K562 (cell line): ENCODE measurements around the gene STXBP6. TPM values are rescaled to one million over a fixed set of nuclear protein-coding genes. Genes with fewer than 3 reads are reported as not detected.

Experiments used
- ATAC-seq: fragments of 200-7000 bp; cut with Tn5 transposase; 3 replicates; pipeline ENCODE4 v1.9.1; 2020; ENCODE audit warnings: moderate library complexity
- BruUV-seq: library from RNA; stranded (reverse); fragments of 400-500 nt; replicated peaks from 2 replicates; lab custom pipeline; 2021; lab: Mats Ljungman, UMichigan
- CTCF ChIA-PET: fragments of 300-600 bp; formaldehyde crosslinking; extraction: SDS; loops from one replicate; lab custom pipeline; 2021; ENCODE audit warnings: low intra/inter-chr PET ratio; lab: Yijun Ruan, JAX
- POLR2A ChIA-PET: fragments of 300-600, 350-650 bp; sonication (Branson Sonifier 250); formaldehyde crosslinking; extraction: SDS; loops from one replicate; lab custom pipeline; 2021; ENCODE audit warnings: antibody characterized with exemption, inconsistent platforms; lab: Yijun Ruan, JAX
- DNase-seq, 4 experiments: peaks; one replicate each; pipeline versions ENCODE4 v3.0.0 to v3.0.0-alpha.2; 2011 to 2018; ENCODE audit warnings: low spot score in 3 of 4, mixed read lengths in 3 of 4; ENCODE audit errors: extremely low read depth in 1 of 4
- FAIRE-seq: peaks from 2 replicates; lab custom pipeline; 2011; peaks lifted over from hg19 to GRCh38; lab: Jason Lieb, UNC
- H2AFZ ChIP-seq: 2 replicates; pipeline ENCODE4 v1.6.0; 2011; ENCODE audit warnings: low read depth, low read length, control low read depth, inconsistent platforms
- H3K27ac ChIP-seq: fragments of 200-600 bp; 3 replicates; pipeline ENCODE4 v1.8.0; 2011; ENCODE audit warnings: low read depth, mild to moderate bottlenecking, control low read depth, inconsistent platforms, low read length, moderate library complexity, mixed read lengths; ENCODE audit errors: extremely low read depth
- H3K27me3 ChIP-seq, 2 experiments: fragments of 300-600 bp in 1 of 2; 2 replicates in 1 of 2; 3 replicates in 1 of 2; pipeline versions ENCODE4 v1.6.0 to v1.8.0; 2011; ENCODE audit warnings: inconsistent platforms in 2 of 2, low read length in 2 of 2, mild to moderate bottlenecking in 1 of 2, mixed read lengths in 1 of 2, moderate library complexity in 1 of 2; ENCODE audit not compliant: control insufficient read depth in 2 of 2, insufficient read depth in 2 of 2
- H3K36me3 ChIP-seq: fragments of 300-600 bp; 3 replicates; pipeline ENCODE4 v1.8.0; 2011; ENCODE audit warnings: mild to moderate bottlenecking, low read length, inconsistent platforms; ENCODE audit not compliant: control insufficient read depth, insufficient read depth
- H3K4me1 ChIP-seq, 2 experiments: fragments of 200-600 bp in 1 of 2; replicated peaks in 1 of 2; 2 replicates in 1 of 2; 3 replicates in 1 of 2; pipeline versions ENCODE4 v1.5.1 to v1.8.0; 2011; ENCODE audit warnings: inconsistent platforms in 2 of 2, low read length in 2 of 2, mild to moderate bottlenecking in 1 of 2, mixed read lengths in 1 of 2, moderate library complexity in 1 of 2; ENCODE audit not compliant: control insufficient read depth in 2 of 2, insufficient read depth in 2 of 2
- H3K4me2 ChIP-seq: 2 replicates; pipeline ENCODE4 v1.6.1; 2011; ENCODE audit warnings: low read length, control low read depth, inconsistent platforms, mixed read lengths; ENCODE audit not compliant: insufficient read depth
- H3K4me3 ChIP-seq: fragments of 200-600 bp; sonication (generic), shearing (Covaris generic); 2 replicates; pipeline ENCODE4 v1.5.1; 2016; ENCODE audit warnings: control low read depth, inconsistent platforms
- H3K79me2 ChIP-seq: fragments of 200-600 bp; 3 replicates; pipeline ENCODE4 v1.8.0; 2011; ENCODE audit warnings: low read length, inconsistent platforms; ENCODE audit not compliant: control insufficient read depth, insufficient read depth
- H3K9ac ChIP-seq, 2 experiments: 2 replicates each; pipeline versions ENCODE4 v1.6.0 to v1.6.1; 2011; ENCODE audit warnings: low read depth in 2 of 2, low read length in 2 of 2, control low read depth in 1 of 2, inconsistent platforms in 1 of 2, mild to moderate bottlenecking in 1 of 2, mixed read lengths in 1 of 2; ENCODE audit not compliant: insufficient read depth in 1 of 2
- H3K9me1 ChIP-seq: one replicate; pipeline ENCODE4 v1.6.0; 2011; ENCODE audit warnings: inconsistent platforms, mild to moderate bottlenecking, low read length, moderate library complexity; ENCODE audit not compliant: control insufficient read depth, insufficient read depth
- H3K9me3 ChIP-seq: replicated peaks from 2 replicates; pipeline ENCODE4 v1.5.1; 2011; ENCODE audit warnings: low read depth, low read length, inconsistent platforms; ENCODE audit not compliant: control insufficient read depth, insufficient read depth
- H4K20me1 ChIP-seq: replicated peaks from 2 replicates; pipeline ENCODE4 v1.6.1; 2011; ENCODE audit warnings: low read length, inconsistent platforms, mixed read lengths; ENCODE audit not compliant: control insufficient read depth, insufficient read depth
- BHLHE40 ChIP-seq: IDR thresholded peaks from 2 replicates; pipeline ENCODE4 v1.6.1; 2011; ENCODE audit warnings: low read length, improper control_type of control experiment
- CBX1 ChIP-seq: sonication (generic); IDR thresholded peaks from 2 replicates; pipeline ENCODE4 v1.6.1; 2016; ENCODE audit warnings: antibody characterized with exemption, low read depth, mild to moderate bottlenecking
- CCAR2 ChIP-seq: fragments of 200-400 bp; formaldehyde crosslinking; IDR thresholded peaks from 2 replicates; pipeline ENCODE4 v1.6.1; 2017; ENCODE audit warnings: mild to moderate bottlenecking, low read depth, low read length
- CEBPB ChIP-seq: fragments of 450-650 bp; IDR thresholded peaks from 2 replicates; pipeline ENCODE4 v1.6.1; 2016; ENCODE audit warnings: missing genetic modification characterization, missing compliant biosample characterization
- HMG20A ChIP-seq: fragments of 450-650 bp; formaldehyde crosslinking; conservative IDR thresholded peaks from 2 replicates; pipeline ENCODE4 v1.4.0; 2020; ENCODE audit warnings: mild to moderate bottlenecking, mixed read lengths
- JUN ChIP-seq, 2 experiments: sonication (generic) in 1 of 2; formaldehyde crosslinking in 1 of 2; IDR thresholded peaks; 2 replicates each; pipeline versions ENCODE4 v1.6.1 to v1.8.0; 2012 to 2022; ENCODE audit warnings: borderline replicate concordance in 2 of 2, mild to moderate bottlenecking in 2 of 2, improper control_type of control experiment in 1 of 2, low read depth in 1 of 2, low read length in 1 of 2, missing genetic modification reagents in 1 of 2
- LARP7 ChIP-seq: fragments of 450-650 bp; IDR thresholded peaks from 2 replicates; pipeline ENCODE4 v1.6.1; 2016
- NR2C1 ChIP-seq, 2 experiments: fragments of 450-650 bp; IDR thresholded peaks; 2 replicates each; pipeline ENCODE4 v1.6.1; 2017; ENCODE audit warnings: mild to moderate bottlenecking in 2 of 2, antibody characterized with exemption in 1 of 2, inconsistent platforms in 1 of 2, missing compliant biosample characterization in 1 of 2, missing genetic modification characterization in 1 of 2
- TAF7 ChIP-seq: fragments of 450-650 bp; IDR thresholded peaks from 2 replicates; pipeline ENCODE4 v1.6.1; 2016; ENCODE audit warnings: missing genetic modification characterization, missing compliant biosample characterization
- ZHX1 ChIP-seq: fragments of 150-350 bp; conservative IDR thresholded peaks from 2 replicates; pipeline ENCODE4 v1.6.1; 2014; ENCODE audit warnings: low read length
- WGBS: fragments of 100-300 bp; shearing (Covaris generic); methylation state at CpG from one replicate; pipeline ENCODE4 v1.1.6; 2016; ENCODE audit warnings: low coverage, mixed read lengths; ENCODE audit not compliant: insufficient coverage; ENCODE audit errors: missing lambda C conversion rate; 5-methylcytosine and 5-hydroxymethylcytosine counted together
- in situ Hi-C: fragments of 300-500 bp; cut with MboI; formaldehyde crosslinking; loops from 4 replicates; pipeline ENCODE4 v1.15.0; 2018; ENCODE audit warnings: inconsistent platforms, mixed read lengths
- intact Hi-C: fragments of 100-400 bp; cut with micrococcal nuclease; formaldehyde crosslinking; loops from 2 replicates; pipeline ENCODE4 v1.14.2; 2022
- polyA plus RNA-seq, 8 experiments: library from polyadenylated mRNA; depleted of rRNA in 4 of 8; stranded (reverse) in 5 of 8; unstranded in 3 of 8; fragments of >200 nt; fragmentation: Nextera tagmentation in 2 of 8; fragmentation: Illumina TruSeq in 1 of 8; extraction: Ambion mirVana in 2 of 8; extraction: Trizol in 1 of 8; gene quantifications; 2 replicates each; pipeline versions ENCODE4 v1.2.1 to v1.2.3, GENCODE V29; 2011 to 2014; ENCODE audit warnings: inconsistent platforms in 1 of 8, missing spikeins in 1 of 8
- total RNA-seq, 7 experiments: library from RNA; depleted of rRNA in 6 of 7; stranded (reverse); fragments of >200 nt in 6 of 7; fragmentation: Illumina TruSeq in 2 of 7; extraction: Trizol in 2 of 7; gene quantifications; 2 replicates each; pipeline versions ENCODE4 v1.2.1 to v1.2.3, GENCODE V29; 2011 to 2021; ENCODE audit warnings: low replicate concordance in 1 of 7
- TF ChIP-seq, protein P1 (sequence below), 2 experiments: fragments of 450-650 bp in 1 of 2; sonication (generic) in 1 of 2; formaldehyde crosslinking in 1 of 2; IDR thresholded peaks; 2 replicates each; pipeline versions ENCODE4 v1.7.1 to v1.9.0; 2016 to 2022; ENCODE audit warnings: inconsistent platforms in 1 of 2, mild to moderate bottlenecking in 1 of 2, missing genetic modification reagents in 1 of 2

Gene STXBP6
- total and polyA plus RNA-seq, 9 of the 15 experiments (the other 6 are each of a cell fraction or from before 2014, with no cell fraction given) = 0.27 to 0.89 (median 0.59) TPM

DNA sequence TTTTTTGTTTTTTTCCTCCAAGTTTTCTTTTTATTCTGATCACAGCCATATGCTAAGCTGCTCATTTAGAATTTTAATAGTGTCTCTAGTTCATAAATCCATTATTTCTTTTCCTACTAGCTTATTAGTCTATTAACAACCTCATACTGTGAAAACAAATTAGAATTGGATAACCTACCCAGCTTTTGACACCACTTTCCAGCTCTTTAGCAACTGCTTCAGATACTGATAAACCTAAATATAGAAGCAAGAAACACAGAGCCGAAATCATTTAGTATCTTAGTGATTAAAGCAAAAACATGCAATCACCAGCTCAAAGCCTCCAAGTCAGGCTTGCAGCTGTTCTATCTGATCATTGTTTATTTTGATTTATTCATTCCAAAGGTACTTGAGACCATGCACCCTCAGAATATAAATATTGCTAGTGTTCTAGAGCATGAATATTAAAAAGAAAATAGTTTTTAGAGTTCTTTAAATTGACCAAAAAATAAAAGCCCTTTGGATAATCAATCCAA is 121.5 kb downstream of the STXBP6 start:
- H3K27me3 ChIP-seq = no peaks in the 10 kb centered on the region
- no peak overlapping the region for H3K4me2 ChIP-seq
- no peaks in the 10 kb centered on the region for H3K9me3 ChIP-seq
- no peaks in the 10 kb centered on the region for H3K36me3 ChIP-seq
- DNase-seq (no peak), FAIRE-seq (no peak), ATAC-seq (no peak)
- WGBS = 0% methylated on average over 1 of the region's 1 CpG
- no peaks in the 10 kb centered on the region for H3K79me2 ChIP-seq
- H3K4me3 ChIP-seq = no peak overlapping the region
- no peaks in the 10 kb centered on the region for H3K9me1 ChIP-seq
- in situ Hi-C loops = no loop called here
- POLR2A ChIA-PET = no interaction called here
- no peak overlapping the region for H3K9ac ChIP-seq
- CTCF ChIA-PET = no interaction called here
- H2AFZ ChIP-seq = no peak overlapping the region
- BruUV-seq = no TSS peak
- H3K27ac ChIP-seq = no peak overlapping the region
- H3K4me1 ChIP-seq = no peaks in the 10 kb centered on the region
- intact Hi-C loops = no loop called here
- no peaks in the 10 kb centered on the region for H4K20me1 ChIP-seq
- TF ChIP-seq ZHX1 = no peak
- no peak for TF ChIP-seq LARP7
- no peak for TF ChIP-seq NR2C1 (IDR thresholded peaks at IDR 0.05)
- TF ChIP-seq NR2C1 (tag; IDR thresholded peaks at IDR 0.05) = no peak
- TF ChIP-seq CEBPB (tag) = no peak
- TF ChIP-seq, protein P1, sequence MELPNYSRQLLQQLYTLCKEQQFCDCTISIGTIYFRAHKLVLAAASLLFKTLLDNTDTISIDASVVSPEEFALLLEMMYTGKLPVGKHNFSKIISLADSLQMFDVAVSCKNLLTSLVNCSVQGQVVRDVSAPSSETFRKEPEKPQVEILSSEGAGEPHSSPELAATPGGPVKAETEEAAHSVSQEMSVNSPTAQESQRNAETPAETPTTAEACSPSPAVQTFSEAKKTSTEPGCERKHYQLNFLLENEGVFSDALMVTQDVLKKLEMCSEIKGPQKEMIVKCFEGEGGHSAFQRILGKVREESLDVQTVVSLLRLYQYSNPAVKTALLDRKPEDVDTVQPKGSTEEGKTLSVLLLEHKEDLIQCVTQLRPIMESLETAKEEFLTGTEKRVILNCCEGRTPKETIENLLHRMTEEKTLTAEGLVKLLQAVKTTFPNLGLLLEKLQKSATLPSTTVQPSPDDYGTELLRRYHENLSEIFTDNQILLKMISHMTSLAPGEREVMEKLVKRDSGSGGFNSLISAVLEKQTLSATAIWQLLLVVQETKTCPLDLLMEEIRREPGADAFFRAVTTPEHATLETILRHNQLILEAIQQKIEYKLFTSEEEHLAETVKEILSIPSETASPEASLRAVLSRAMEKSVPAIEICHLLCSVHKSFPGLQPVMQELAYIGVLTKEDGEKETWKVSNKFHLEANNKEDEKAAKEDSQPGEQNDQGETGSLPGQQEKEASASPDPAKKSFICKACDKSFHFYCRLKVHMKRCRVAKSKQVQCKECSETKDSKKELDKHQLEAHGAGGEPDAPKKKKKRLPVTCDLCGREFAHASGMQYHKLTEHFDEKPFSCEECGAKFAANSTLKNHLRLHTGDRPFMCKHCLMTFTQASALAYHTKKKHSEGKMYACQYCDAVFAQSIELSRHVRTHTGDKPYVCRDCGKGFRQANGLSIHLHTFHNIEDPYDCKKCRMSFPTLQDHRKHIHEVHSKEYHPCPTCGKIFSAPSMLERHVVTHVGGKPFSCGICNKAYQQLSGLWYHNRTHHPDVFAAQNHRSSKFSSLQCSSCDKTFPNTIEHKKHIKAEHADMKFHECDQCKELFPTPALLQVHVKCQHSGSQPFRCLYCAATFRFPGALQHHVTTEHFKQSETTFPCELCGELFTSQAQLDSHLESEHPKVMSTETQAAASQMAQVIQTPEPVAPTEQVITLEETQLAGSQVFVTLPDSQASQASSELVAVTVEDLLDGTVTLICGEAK (IDR thresholded peaks at IDR 0.05) = no peak
- TF ChIP-seq, protein P1 (CRISPR knock-in tag; IDR thresholded peaks at IDR 0.05) = no peak
- no peak for TF ChIP-seq CBX1
- no peak for TF ChIP-seq CCAR2
- TF ChIP-seq JUN (IDR thresholded peaks at IDR 0.05; ENCODE audit: borderline replicate concordance, low read depth, low read length) = no peak
- no peak for TF ChIP-seq JUN (CRISPR knock-in tag; IDR thresholded peaks at IDR 0.05; ENCODE audit: borderline replicate concordance)
- TF ChIP-seq HMG20A (CRISPR knock-in tag) = no peak
- TF ChIP-seq BHLHE40 = no peak
- no peak for TF ChIP-seq TAF7 (tag)
